AG04449 (cell line): ENCODE data around the gene TMEM121B.

Experiments used
- CTCF ChIA-PET: fragments of 350-600 bp; formaldehyde crosslinking; extraction: SDS; loops from one replicate; lab custom pipeline; 2021; ENCODE audit warnings: antibody characterized with exemption; lab: Yijun Ruan, JAX
- POLR2A ChIA-PET: fragments of 400-600, 350-600 bp; formaldehyde crosslinking; extraction: SDS; loops from one replicate; lab custom pipeline; 2020; ENCODE audit warnings: antibody characterized with exemption, inconsistent platforms; lab: Yijun Ruan, JAX
- DNase-seq: peaks from one replicate; pipeline ENCODE4 v3.0.0-alpha.2; 2010; ENCODE audit warnings: low read depth, low spot score
- H3K4me3 ChIP-seq: 2 replicates; pipeline ENCODE4 v1.5.1; 2011; ENCODE audit warnings: low read depth, mild to moderate bottlenecking, control low read depth, low read length
- CTCF ChIP-seq: IDR thresholded peaks from one replicate; pipeline ENCODE4 v1.5.1; 2011; ENCODE audit warnings: mild to moderate bottlenecking, moderate library complexity, low read length, control low read depth, inconsistent platforms; ENCODE audit not compliant: insufficient read depth; ENCODE audit errors: missing control alignments

Gene TMEM121B

DNA sequence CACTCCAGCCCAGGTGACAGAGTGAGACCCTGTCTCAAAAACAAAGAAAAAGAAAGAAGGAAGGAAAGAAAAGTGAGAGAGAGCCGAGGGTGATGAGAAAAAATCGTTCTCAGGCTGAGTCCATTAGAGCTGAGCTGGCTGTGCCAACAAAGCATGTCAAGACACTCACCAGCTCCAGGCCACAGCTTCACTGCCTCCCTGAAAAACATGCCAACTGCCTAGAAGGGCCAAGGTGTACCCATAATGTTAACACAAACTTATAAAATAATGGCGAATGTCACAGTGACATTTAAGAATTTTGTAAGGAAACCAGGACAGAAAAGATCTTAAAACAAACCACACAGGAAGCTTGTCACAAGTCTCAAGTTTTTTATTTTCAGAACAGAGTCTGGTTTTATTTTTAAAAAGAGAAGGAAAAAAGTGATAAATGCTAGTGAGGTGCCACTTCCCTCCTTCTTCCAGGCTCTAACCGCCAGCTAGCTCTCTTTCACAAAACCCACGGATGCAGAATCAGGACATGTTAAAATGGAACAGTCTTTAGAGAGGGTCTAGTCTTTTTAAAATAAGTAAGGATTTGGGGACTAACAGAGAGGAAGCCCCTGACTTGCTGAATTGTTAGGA lies 5.1 kb downstream of the TMEM121B start:
- CTCF ChIA-PET, result interaction anchor here (0.5 to 1.4 kb wide), 3 partner anchors 20 to 159 kb away, joined by 3 to 9 read pairs (median 4); no protein-coding TSS in a partner anchor

GRCh38 chr22:17115236-17115635 lies 5.9 kb downstream of the TMEM121B start:
- DNase-seq, result no peak

More for the DNA sequence above, 5.1 kb downstream of the TMEM121B start:
- TF ChIP-seq CTCF, result no peak
- POLR2A ChIA-PET, result no interaction called here
- no peak for DNase-seq
- H3K4me3 ChIP-seq, result no peak overlapping the region

GRCh38 chr22:17114898-17115235 lies 6.3 kb downstream of the TMEM121B start:
- no peak for TF ChIP-seq CTCF
- DNase-seq, result no peak
- H3K4me3 ChIP-seq, result no peak overlapping the region
- POLR2A ChIA-PET, result no interaction called here
- CTCF ChIA-PET, result interaction anchor here (0.8 kb wide), 1 partner anchor 57 kb away, joined by 3 read pairs; no protein-coding TSS in a partner anchor

More at GRCh38 chr22:17115236-17115635, 5.9 kb downstream of the TMEM121B start:
- TF ChIP-seq CTCF, result no peak
- ChIA-PET POLR2A (no interaction called here), CTCF (interaction anchor here (0.5 to 1.4 kb wide), 3 partner anchors 19 to 160 kb away, joined by 3 to 4 read pairs (median 3); no protein-coding TSS in a partner anchor)
- no peak overlapping the region for H3K4me3 ChIP-seq

DNA sequence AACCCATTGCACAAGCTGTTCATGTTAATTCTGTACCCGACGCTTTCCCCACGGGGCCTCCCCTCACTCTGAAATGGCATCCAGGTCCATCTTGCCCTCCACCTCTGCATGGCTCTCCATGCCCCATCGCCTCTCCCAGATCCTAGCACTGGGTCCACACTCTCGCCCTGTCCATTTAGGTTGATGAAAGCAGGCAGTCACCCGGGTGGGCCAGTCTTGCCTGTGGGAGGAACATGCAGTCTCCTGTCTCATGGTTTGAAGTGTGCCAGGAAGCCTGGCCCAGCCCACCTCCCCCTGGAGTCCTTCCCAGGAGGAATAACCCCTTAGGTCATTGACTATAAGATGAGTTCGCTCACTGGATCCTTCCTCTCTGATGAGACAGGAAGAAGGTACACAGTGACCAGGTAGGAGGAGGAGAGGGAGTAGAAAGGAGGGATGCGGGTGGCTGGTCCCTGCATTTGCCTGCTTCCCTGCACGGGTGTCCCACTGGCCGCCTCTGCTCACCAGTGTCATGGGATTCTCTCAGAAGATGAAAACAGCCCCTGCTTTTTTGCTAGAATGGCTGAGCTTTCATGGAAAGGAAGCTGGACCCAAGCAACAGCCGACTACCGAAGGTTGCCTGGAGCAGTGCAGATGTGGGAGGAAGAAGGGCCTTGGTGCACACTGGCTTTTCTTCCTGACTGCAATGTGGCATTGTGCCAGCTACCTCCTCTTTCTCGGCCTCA lies 6.8 kb downstream of the TMEM121B start:
- ChIA-PET POLR2A (no interaction called here), CTCF (interaction anchor here (0.8 kb wide), 1 partner anchor 56 kb away, joined by 3 read pairs; no protein-coding TSS in a partner anchor)
- no peak overlapping the region for H3K4me3 ChIP-seq
- no peak for TF ChIP-seq CTCF
- no peak for DNase-seq

- no peak for DNase-seq
- ChIA-PET CTCF (no interaction called here), POLR2A (no interaction called here)
- TF ChIP-seq CTCF, result no peak
- H3K4me3 ChIP-seq, result no peak overlapping the region
These were observed 7.6 kb downstream of the TMEM121B start for GRCh38 chr22:17113600-17113999.

GRCh38 chr22:17112491-17113042 lies 8.6 kb downstream of the TMEM121B start:
- no peak overlapping the region for H3K4me3 ChIP-seq
- DNase-seq, result no peak
- ChIA-PET POLR2A (no interaction called here), CTCF (interaction anchor here (1.1 kb wide), 1 partner anchor 17 kb away, joined by 4 read pairs; no protein-coding TSS in a partner anchor)
- no peak for TF ChIP-seq CTCF
